Stimulated activated CD4-positive, alpha-beta T cell treated with anti-CD3 and anti-CD28 coated beads, Interleukin-12 subunit alpha, Interleukin-12 subunit beta, amount 100 ng/mL, for 4 hours (primary cell): ENCODE data around the gene KLK1.
"Not testable (repeated sequence)": the region's sequence is repeated elsewhere in the genome, so short reads cannot be mapped to it uniquely, and the experiment has no call there.

Experiments used
- DNase-seq: peaks from one replicate; pipeline ENCODE4 v3.0.0-alpha.2; 2020

Gene KLK1

GRCh38 chr19:50791594-50792271 lies 31.9 kb downstream of the KLK1 start:
- DNase-seq, result no peak

- DNase-seq, result no peak
Observed at GRCh38 chr19:50790922-50791467, 32.6 kb downstream of the KLK1 start.

GRCh38 chr19:50790396-50790795 lies 33.2 kb downstream of the KLK1 start, which contains the start of gene ACP4:
Gene ACP4 (plus strand): TSS chr19:50790415. CDS start chr19:50790415, 0 bp downstream.
- no peak for DNase-seq

GRCh38 chr19:50785329-50785728 lies 38.3 kb downstream of the KLK1 start:
- DNase-seq, result no peak

- no peak for DNase-seq
Observed at GRCh38 chr19:50784710-50785109, 38.9 kb downstream of the KLK1 start.

GRCh38 chr19:50783848-50784152 lies 39.8 kb downstream of the KLK1 start:
- DNase-seq, result not testable (repeated sequence)

- no peak for DNase-seq
Observed at GRCh38 chr19:50780753-50781435, 42.7 kb downstream of the KLK1 start.

- no peak for DNase-seq
Observed at GRCh38 chr19:50779504-50780457, 43.8 kb downstream of the KLK1 start.

GRCh38 chr19:50778906-50779430 lies 44.6 kb downstream of the KLK1 start:
- DNase-seq, result no peak

- no peak for DNase-seq
Observed at GRCh38 chr19:50777830-50778303, 45.7 kb downstream of the KLK1 start.

GRCh38 chr19:50777261-50777660 lies 46.3 kb downstream of the KLK1 start:
- no peak for DNase-seq

- DNase-seq, result no peak
Observed at GRCh38 chr19:50776131-50776530, 47.5 kb downstream of the KLK1 start.

GRCh38 chr19:50773454-50773853 lies 50.1 kb downstream of the KLK1 start:
- not testable (repeated sequence) for DNase-seq

GRCh38 chr19:50772912-50773311 lies 50.7 kb downstream of the KLK1 start:
- DNase-seq, result not testable (repeated sequence)

- no peak for DNase-seq
Observed at GRCh38 chr19:50772476-50772875, 51.1 kb downstream of the KLK1 start.

- no peak for DNase-seq
Observed at GRCh38 chr19:50770888-50771287, 52.7 kb downstream of the KLK1 start.

- not testable (repeated sequence) for DNase-seq
Observed at GRCh38 chr19:50770164-50770563, 53.4 kb downstream of the KLK1 start, which contains the start of gene GPR32. Gene GPR32 (plus strand): TSS chr19:50770464. CDS start chr19:50770601, 137 bp downstream.
